WTC11 (cell line): ENCODE results near the gene TMTC2. TPM values are rescaled to one million over a fixed set of nuclear protein-coding genes. Genes with fewer than 3 reads are reported as not detected.
A peak's percentile ranks its signal among the peaks of the same experiment; 100 is the strongest.

Source experiments
- ATAC-seq: fragments of 200-7000 bp; cut with Tn5 transposase; 2 replicates; pipeline ENCODE4 v1.10.0; 2021; ENCODE audit warnings: mild to moderate bottlenecking, moderate library complexity
- CTCF ChIA-PET: fragments of 300-600 bp; sonication (Branson Sonifier 250); formaldehyde crosslinking; loops from one replicate; lab custom pipeline; 2021; ENCODE audit warnings: antibody characterized with exemption; lab: Charles Lee
- POLR2A ChIA-PET: fragments of 350-600 bp; sonication (Branson Sonifier 250); formaldehyde crosslinking; loops from one replicate; lab custom pipeline; 2021; ENCODE audit warnings: antibody characterized with exemption; lab: Charles Lee
- DNase-seq: peaks from one replicate; pipeline ENCODE4 v3.0.0; 2021; ENCODE audit warnings: low spot score
- H3K27ac Mint-ChIP-seq: 2 replicates; pipeline ENCODE4 v1.8.0; 2021; ENCODE audit warnings: mixed read lengths
- H3K27me3 Mint-ChIP-seq: 2 replicates; pipeline ENCODE4 v1.8.0; 2021; ENCODE audit warnings: low read depth, mild to moderate bottlenecking, moderate library complexity, mixed read lengths
- H3K36me3 Mint-ChIP-seq: 2 replicates; pipeline ENCODE4 v1.8.0; 2021; ENCODE audit warnings: mixed read lengths
- H3K4me1 Mint-ChIP-seq: 2 replicates; pipeline ENCODE4 v1.8.0; 2022; ENCODE audit warnings: mixed read lengths
- H3K4me3 Mint-ChIP-seq: 2 replicates; pipeline ENCODE4 v1.8.0; 2021; ENCODE audit warnings: mild to moderate bottlenecking, moderate library complexity, mixed read lengths
- H3K9me3 Mint-ChIP-seq: 2 replicates; pipeline ENCODE4 v1.8.0; 2021; ENCODE audit warnings: mixed read lengths
- ELF4 ChIP-seq: sonication (generic); formaldehyde crosslinking; IDR thresholded peaks from 2 replicates; pipeline ENCODE4 v1.8.1; 2022; ENCODE audit warnings: low read depth, mild to moderate bottlenecking, moderate library complexity, missing genetic modification reagents
- FOXJ3 ChIP-seq: sonication (generic); formaldehyde crosslinking; IDR thresholded peaks from 2 replicates; pipeline ENCODE4 v1.9.0; 2021; ENCODE audit warnings: missing genetic modification reagents, mild to moderate bottlenecking, borderline replicate concordance
- GTF2I ChIP-seq: fragments of 250-450 bp; sonication (Bioruptor Pico); conservative IDR thresholded peaks from 2 replicates; pipeline ENCODE4 v1.4.0; 2021; ENCODE audit warnings: mild to moderate bottlenecking
- OVOL2 ChIP-seq: fragments of 250-450 bp; sonication (Bioruptor Pico); IDR thresholded peaks from 2 replicates; pipeline ENCODE4 v1.9.0; 2021; ENCODE audit warnings: mild to moderate bottlenecking, borderline replicate concordance
- PRRX2 ChIP-seq: fragments of 250-450 bp; sonication (Bioruptor Pico); IDR thresholded peaks from 2 replicates; pipeline ENCODE4 v1.8.0; 2021; ENCODE audit warnings: mild to moderate bottlenecking
- ZNF263 ChIP-seq: sonication (generic); formaldehyde crosslinking; IDR thresholded peaks from 2 replicates; pipeline ENCODE4 v1.8.1; 2022; ENCODE audit warnings: low read depth, mild to moderate bottlenecking, moderate library complexity, missing genetic modification reagents
- ZNF671 ChIP-seq: fragments of 250-450 bp; sonication (Bioruptor Pico); IDR thresholded peaks from 2 replicates; pipeline ENCODE4 v1.8.0; 2021; ENCODE audit warnings: mild to moderate bottlenecking
- total RNA-seq: library from RNA; stranded (reverse); gene quantifications from 3 replicates; pipeline ENCODE4 v1.2.3, GENCODE V29; 2021
- TF ChIP-seq, protein P1 (sequence below): sonication (generic); formaldehyde crosslinking; IDR thresholded peaks from 2 replicates; pipeline ENCODE4 v1.8.1; 2023; ENCODE audit warnings: mild to moderate bottlenecking, missing genetic modification reagents, moderate library complexity
- TF ChIP-seq, protein P2 (sequence below): sonication (generic); formaldehyde crosslinking; IDR thresholded peaks from 2 replicates; pipeline ENCODE4 v1.8.0; 2023; ENCODE audit warnings: missing genetic modification reagents
- TF ChIP-seq, protein P3 (sequence below): sonication (generic); formaldehyde crosslinking; IDR thresholded peaks from 2 replicates; pipeline ENCODE4 v1.8.1; 2023; ENCODE audit warnings: mild to moderate bottlenecking, missing genetic modification reagents
- TF ChIP-seq, protein P4 (sequence below): sonication (generic); formaldehyde crosslinking; IDR thresholded peaks from 2 replicates; pipeline ENCODE4 v1.8.1; 2023; ENCODE audit warnings: mild to moderate bottlenecking, missing genetic modification reagents, borderline replicate concordance
- TF ChIP-seq, protein P5 (sequence below): sonication (generic); formaldehyde crosslinking; IDR thresholded peaks from 2 replicates; pipeline ENCODE4 v1.8.0; 2023; ENCODE audit warnings: mild to moderate bottlenecking, missing genetic modification reagents
- TF ChIP-seq, protein P6 (sequence below): fragments of 250-450 bp; sonication (Bioruptor Pico); IDR thresholded peaks from 2 replicates; pipeline ENCODE4 v1.9.0; 2021; ENCODE audit warnings: mild to moderate bottlenecking

TMTC2 gene
- total RNA-seq, 1 experiment from 2014 or later, result 6.4 TPM

DNA sequence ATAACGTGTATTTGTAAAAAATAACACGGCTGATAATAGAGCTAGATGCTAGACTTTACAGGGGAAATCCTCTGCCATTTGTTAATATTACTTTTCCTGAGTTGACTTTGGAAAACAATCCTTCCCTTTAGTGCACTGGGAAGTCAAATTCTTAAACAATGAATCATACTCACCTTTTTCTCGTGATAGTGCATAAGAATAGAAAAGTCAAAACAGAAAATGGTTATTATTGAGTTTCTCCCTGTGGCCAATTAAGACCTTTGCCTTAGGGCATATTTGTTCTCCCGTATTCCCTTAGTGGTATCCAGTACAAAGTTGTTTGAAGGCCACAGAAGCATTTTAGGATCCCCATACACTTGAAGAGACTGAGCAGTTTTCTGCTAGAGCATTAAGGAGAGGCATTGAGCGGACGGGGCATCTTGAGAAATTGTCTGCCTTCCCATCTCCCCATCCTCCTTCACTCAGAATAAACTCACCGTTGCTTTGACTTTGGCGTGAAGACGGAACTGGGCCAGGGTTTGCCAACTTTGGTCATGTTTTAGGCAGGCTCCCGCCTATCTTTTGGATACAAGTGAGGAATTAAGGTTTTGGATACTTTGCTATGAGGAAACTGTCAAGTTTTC is 171.3 kb downstream of the TMTC2 start:
- ATAC-seq (peak; percentile 67), DNase-seq (no peak)
- POLR2A ChIA-PET, result no interaction called here
- Mint-ChIP-seq H3K4me1 (peaks cover 41% of the 10 kb centered on the region), H3K27ac (peak overlapping the region; percentile 65), H3K4me3 (peak overlapping the region; percentile 35)
- CTCF ChIA-PET, result no interaction called here
- TF ChIP-seq ELF4 (CRISPR knock-in tag), result no peak
- TF ChIP-seq, protein P1, sequence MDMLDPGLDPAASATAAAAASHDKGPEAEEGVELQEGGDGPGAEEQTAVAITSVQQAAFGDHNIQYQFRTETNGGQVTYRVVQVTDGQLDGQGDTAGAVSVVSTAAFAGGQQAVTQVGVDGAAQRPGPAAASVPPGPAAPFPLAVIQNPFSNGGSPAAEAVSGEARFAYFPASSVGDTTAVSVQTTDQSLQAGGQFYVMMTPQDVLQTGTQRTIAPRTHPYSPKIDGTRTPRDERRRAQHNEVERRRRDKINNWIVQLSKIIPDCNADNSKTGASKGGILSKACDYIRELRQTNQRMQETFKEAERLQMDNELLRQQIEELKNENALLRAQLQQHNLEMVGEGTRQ (CRISPR knock-in tag), result no peak
- TF ChIP-seq OVOL2, result no peak
- no peak for TF ChIP-seq ZNF263
- TF ChIP-seq, protein P2, sequence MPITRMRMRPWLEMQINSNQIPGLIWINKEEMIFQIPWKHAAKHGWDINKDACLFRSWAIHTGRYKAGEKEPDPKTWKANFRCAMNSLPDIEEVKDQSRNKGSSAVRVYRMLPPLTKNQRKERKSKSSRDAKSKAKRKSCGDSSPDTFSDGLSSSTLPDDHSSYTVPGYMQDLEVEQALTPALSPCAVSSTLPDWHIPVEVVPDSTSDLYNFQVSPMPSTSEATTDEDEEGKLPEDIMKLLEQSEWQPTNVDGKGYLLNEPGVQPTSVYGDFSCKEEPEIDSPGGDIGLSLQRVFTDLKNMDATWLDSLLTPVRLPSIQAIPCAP, result no peak
- no peak for TF ChIP-seq ZNF671 (CRISPR knock-in tag)
- TF ChIP-seq GTF2I (CRISPR knock-in tag), result no peak
- TF ChIP-seq, protein P3, sequence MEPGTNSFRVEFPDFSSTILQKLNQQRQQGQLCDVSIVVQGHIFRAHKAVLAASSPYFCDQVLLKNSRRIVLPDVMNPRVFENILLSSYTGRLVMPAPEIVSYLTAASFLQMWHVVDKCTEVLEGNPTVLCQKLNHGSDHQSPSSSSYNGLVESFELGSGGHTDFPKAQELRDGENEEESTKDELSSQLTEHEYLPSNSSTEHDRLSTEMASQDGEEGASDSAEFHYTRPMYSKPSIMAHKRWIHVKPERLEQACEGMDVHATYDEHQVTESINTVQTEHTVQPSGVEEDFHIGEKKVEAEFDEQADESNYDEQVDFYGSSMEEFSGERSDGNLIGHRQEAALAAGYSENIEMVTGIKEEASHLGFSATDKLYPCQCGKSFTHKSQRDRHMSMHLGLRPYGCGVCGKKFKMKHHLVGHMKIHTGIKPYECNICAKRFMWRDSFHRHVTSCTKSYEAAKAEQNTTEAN (CRISPR knock-in tag), result no peak
- TF ChIP-seq PRRX2 (CRISPR knock-in tag), result no peak
- TF ChIP-seq, protein P4, sequence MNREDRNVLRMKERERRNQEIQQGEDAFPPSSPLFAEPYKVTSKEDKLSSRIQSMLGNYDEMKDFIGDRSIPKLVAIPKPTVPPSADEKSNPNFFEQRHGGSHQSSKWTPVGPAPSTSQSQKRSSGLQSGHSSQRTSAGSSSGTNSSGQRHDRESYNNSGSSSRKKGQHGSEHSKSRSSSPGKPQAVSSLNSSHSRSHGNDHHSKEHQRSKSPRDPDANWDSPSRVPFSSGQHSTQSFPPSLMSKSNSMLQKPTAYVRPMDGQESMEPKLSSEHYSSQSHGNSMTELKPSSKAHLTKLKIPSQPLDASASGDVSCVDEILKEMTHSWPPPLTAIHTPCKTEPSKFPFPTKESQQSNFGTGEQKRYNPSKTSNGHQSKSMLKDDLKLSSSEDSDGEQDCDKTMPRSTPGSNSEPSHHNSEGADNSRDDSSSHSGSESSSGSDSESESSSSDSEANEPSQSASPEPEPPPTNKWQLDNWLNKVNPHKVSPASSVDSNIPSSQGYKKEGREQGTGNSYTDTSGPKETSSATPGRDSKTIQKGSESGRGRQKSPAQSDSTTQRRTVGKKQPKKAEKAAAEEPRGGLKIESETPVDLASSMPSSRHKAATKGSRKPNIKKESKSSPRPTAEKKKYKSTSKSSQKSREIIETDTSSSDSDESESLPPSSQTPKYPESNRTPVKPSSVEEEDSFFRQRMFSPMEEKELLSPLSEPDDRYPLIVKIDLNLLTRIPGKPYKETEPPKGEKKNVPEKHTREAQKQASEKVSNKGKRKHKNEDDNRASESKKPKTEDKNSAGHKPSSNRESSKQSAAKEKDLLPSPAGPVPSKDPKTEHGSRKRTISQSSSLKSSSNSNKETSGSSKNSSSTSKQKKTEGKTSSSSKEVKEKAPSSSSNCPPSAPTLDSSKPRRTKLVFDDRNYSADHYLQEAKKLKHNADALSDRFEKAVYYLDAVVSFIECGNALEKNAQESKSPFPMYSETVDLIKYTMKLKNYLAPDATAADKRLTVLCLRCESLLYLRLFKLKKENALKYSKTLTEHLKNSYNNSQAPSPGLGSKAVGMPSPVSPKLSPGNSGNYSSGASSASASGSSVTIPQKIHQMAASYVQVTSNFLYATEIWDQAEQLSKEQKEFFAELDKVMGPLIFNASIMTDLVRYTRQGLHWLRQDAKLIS (CRISPR knock-in tag), result no peak
- TF ChIP-seq, all 79 proteins: peak for 0
- peaks cover 4% of the 10 kb centered on the region; the same call in 1 of the 2 replicates for H3K36me3 Mint-ChIP-seq
- peaks cover 14% of the 10 kb centered on the region for H3K27me3 Mint-ChIP-seq
- H3K9me3 Mint-ChIP-seq, result 0 out of 2 replicates have a peak, but pooled peaks cover 4% of the 10 kb centered on the region

DNA sequence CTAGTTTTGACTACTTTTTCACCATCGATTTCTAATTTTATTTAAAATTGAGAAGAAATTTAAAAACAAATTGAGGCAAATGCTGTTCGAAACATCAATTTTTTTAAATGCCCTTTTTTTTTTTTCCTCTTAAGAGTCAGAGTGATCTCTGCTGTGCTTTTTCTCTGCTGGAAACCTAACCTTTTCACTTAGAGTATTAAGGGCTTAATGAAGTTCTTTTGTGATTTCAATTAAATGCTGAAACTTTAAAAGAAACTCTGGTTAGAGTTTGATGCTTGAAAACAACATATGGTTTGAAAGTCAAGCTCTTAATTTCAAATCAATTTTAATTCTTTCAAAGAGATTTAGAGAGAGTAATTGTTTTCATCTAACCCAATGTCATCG is 171.8 kb downstream of the TMTC2 start:
- H3K4me1 Mint-ChIP-seq, result peaks cover 45% of the 10 kb centered on the region
- POLR2A ChIA-PET, result no interaction called here
- H3K4me3 Mint-ChIP-seq, result peak overlapping the region; percentile 35; the same call in 1 of the 2 replicates
- 0 out of 2 replicates have a peak, but pooled peaks cover 4% of the 10 kb centered on the region for H3K9me3 Mint-ChIP-seq
- no peak for TF ChIP-seq ZNF263
- H3K27ac Mint-ChIP-seq, result no peak overlapping the region
- DNase-seq, result no peak
- CTCF ChIA-PET, result no interaction called here
- ATAC-seq, result 0 out of 2 replicates have a peak, but pooled peaks have one; percentile 33
- H3K27me3 Mint-ChIP-seq, result peaks cover 14% of the 10 kb centered on the region
- peaks cover 4% of the 10 kb centered on the region; the same call in 1 of the 2 replicates for H3K36me3 Mint-ChIP-seq

DNA sequence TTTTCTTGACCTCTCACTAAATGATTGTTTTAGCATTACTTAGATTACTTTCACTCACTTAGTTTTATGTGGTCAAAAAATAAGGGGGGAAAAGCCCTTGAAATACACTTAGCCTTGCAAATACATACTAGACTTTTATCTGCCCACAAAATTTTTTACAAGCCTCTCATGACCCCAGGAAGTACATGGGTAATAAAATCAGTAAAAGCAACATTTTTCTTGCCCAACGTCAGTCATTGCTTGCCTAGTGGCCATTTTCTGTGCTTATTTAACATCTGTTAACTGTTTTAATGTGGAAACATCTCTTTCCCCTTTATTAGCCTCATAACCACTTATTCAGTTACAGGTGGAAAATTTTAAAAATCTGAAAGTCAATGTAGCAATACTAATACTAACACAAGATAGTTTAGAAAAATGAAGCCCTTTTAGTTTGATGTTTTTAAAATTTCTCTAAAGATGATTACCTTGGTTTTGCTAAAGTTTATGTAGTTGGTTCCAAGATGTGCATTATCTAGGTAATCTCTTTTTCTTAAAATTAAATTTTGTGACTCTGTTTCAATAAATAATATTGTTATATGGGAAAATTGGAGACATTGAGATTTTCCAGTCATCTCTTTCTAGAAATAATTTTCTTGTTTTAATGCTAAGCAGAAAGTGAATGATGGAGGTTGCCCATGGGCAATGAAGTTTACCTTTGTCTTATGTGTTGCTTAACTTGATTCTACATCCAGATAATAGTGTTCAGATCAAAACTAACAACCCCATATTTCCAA is 175.5 kb downstream of the TMTC2 start:
- CTCF ChIA-PET, result no interaction called here

More for the DNA sequence above, 175.5 kb downstream of the TMTC2 start:
- no peak overlapping the region for H3K27ac Mint-ChIP-seq
- peaks cover 3% of the 10 kb centered on the region for H3K36me3 Mint-ChIP-seq
- no peaks in the 10 kb centered on the region for H3K9me3 Mint-ChIP-seq
- H3K27me3 Mint-ChIP-seq, result peaks cover 9% of the 10 kb centered on the region
- peaks cover 40% of the 10 kb centered on the region for H3K4me1 Mint-ChIP-seq
- DNase-seq, result no peak
- H3K4me3 Mint-ChIP-seq, result no peak overlapping the region
- POLR2A ChIA-PET, result no interaction called here
- TF ChIP-seq, protein P5, sequence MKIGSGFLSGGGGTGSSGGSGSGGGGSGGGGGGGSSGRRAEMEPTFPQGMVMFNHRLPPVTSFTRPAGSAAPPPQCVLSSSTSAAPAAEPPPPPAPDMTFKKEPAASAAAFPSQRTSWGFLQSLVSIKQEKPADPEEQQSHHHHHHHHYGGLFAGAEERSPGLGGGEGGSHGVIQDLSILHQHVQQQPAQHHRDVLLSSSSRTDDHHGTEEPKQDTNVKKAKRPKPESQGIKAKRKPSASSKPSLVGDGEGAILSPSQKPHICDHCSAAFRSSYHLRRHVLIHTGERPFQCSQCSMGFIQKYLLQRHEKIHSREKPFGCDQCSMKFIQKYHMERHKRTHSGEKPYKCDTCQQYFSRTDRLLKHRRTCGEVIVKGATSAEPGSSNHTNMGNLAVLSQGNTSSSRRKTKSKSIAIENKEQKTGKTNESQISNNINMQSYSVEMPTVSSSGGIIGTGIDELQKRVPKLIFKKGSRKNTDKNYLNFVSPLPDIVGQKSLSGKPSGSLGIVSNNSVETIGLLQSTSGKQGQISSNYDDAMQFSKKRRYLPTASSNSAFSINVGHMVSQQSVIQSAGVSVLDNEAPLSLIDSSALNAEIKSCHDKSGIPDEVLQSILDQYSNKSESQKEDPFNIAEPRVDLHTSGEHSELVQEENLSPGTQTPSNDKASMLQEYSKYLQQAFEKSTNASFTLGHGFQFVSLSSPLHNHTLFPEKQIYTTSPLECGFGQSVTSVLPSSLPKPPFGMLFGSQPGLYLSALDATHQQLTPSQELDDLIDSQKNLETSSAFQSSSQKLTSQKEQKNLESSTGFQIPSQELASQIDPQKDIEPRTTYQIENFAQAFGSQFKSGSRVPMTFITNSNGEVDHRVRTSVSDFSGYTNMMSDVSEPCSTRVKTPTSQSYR, result no peak
- TF ChIP-seq, protein P1 (CRISPR knock-in tag), result no peak
- no peak for TF ChIP-seq FOXJ3 (CRISPR knock-in tag)
- TF ChIP-seq, protein P6, sequence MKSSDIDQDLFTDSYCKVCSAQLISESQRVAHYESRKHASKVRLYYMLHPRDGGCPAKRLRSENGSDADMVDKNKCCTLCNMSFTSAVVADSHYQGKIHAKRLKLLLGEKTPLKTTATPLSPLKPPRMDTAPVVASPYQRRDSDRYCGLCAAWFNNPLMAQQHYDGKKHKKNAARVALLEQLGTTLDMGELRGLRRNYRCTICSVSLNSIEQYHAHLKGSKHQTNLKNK (CRISPR knock-in tag), result no peak
- ATAC-seq, result no peak
